NK-92 treated with Interleukin-12 subunit alpha and Interleukin-12 subunit beta, amount 100 ng/mL, for 24 hours (cell line): ENCODE results near the gene PLA2G12A.

ENCODE experiments used
- DNase-seq: peaks from one replicate; lab custom pipeline; 2025; lab: John Stamatoyannopoulos, UW

The PLA2G12A gene

GRCh38 chr4:109729117-109729717, 653 bp downstream of the PLA2G12A start:
- DNase-seq: no peak

GRCh38 chr4:109728385-109728784, 1.5 kb downstream of the PLA2G12A start:
- DNase-seq: no peak

- no peak for DNase-seq
Measured at GRCh38 chr4:109723110-109723509, 6.8 kb downstream of the PLA2G12A start.

- DNase-seq: no peak
Measured at GRCh38 chr4:109722357-109722756, 7.5 kb downstream of the PLA2G12A start.

- DNase-seq: no peak
Measured at GRCh38 chr4:109721033-109721432, 8.8 kb downstream of the PLA2G12A start.

GRCh38 chr4:109719604-109720003, 10.3 kb downstream of the PLA2G12A start:
- DNase-seq: no peak

GRCh38 chr4:109718759-109719158, 11.1 kb downstream of the PLA2G12A start:
- DNase-seq: no peak

- no peak for DNase-seq
Measured at GRCh38 chr4:109713500-109713899, 16.4 kb downstream of the PLA2G12A start.

GRCh38 chr4:109708990-109709389, 20.9 kb downstream of the PLA2G12A start:
- no peak for DNase-seq

GRCh38 chr4:109708435-109708834, 21.4 kb downstream of the PLA2G12A start:
- DNase-seq: no peak

GRCh38 chr4:109703664-109704361, 26.1 kb downstream of the PLA2G12A start:
- no peak for DNase-seq

- no peak for DNase-seq
Measured at GRCh38 chr4:109702950-109703663, 26.8 kb downstream of the PLA2G12A start, which contains the start of gene CASP6. TSS of gene CASP6 (minus strand) at chr4:109703445. CDS start at chr4:109703395, 50 bp downstream.

- no peak for DNase-seq
Measured at GRCh38 chr4:109701566-109702410, 28.1 kb downstream of the PLA2G12A start.

GRCh38 chr4:109699553-109700225, 30.2 kb downstream of the PLA2G12A start:
- no peak for DNase-seq

- no peak for DNase-seq
Measured at GRCh38 chr4:109698656-109699055, 31.2 kb downstream of the PLA2G12A start.

GRCh38 chr4:109691411-109691920, 38.4 kb downstream of the PLA2G12A start:
- no peak for DNase-seq

GRCh38 chr4:109690690-109691410, 39.0 kb downstream of the PLA2G12A start:
- no peak for DNase-seq

- DNase-seq: no peak
Measured at GRCh38 chr4:109684727-109685126, 45.1 kb downstream of the PLA2G12A start.

- DNase-seq: no peak
Measured at GRCh38 chr4:109683621-109684253, 46.1 kb downstream of the PLA2G12A start.

- no peak for DNase-seq
Measured at GRCh38 chr4:109682875-109683274, 47.0 kb downstream of the PLA2G12A start.
